Erythroblast (primary cell): ENCODE results near the gene MEIOC.

Experiments used
- GATA1 ChIP-seq: IDR thresholded peaks from 2 replicates; pipeline ENCODE4 v1.6.1; 2011; ENCODE audit warnings: low read depth, mild to moderate bottlenecking, control low read depth, low read length, moderate library complexity
- POLR2A ChIP-seq: IDR thresholded peaks from 2 replicates; pipeline ENCODE4 v1.6.1; 2011; ENCODE audit warnings: mild to moderate bottlenecking, low read length

DNA sequence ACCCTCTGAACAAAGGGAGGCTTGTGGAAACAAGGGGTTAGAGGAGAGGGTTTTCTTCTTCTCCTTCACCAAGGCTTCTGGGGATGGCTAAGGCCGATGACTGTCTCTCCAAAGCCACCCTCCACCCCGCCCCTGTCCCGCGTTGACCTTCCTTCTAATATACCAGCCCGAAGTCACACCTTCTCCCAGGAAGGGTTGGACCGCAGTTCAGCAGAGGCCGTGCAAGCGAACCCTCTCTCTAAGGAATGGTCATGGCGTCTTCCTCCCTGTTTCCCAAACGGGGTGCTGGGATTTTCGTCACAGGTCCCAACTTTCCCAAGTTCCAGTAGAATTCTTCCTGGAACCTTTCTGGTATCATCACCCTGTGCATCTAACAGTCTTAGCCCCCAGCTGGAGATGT is 49.6 kb upstream of the MEIOC start:
- TF ChIP-seq POLR2A (no peak), GATA1 (no peak)
